Measurements from ENCODE around the gene OPN3. TPM values are rescaled to one million over a fixed set of nuclear protein-coding genes. Genes with fewer than 3 reads are reported as not detected.

Gene OPN3
- total RNA-seq, 4 donors from 2014 or later = 5.3 to 12.4 (median 8.0) TPM

GRCh38 chr1:241647658-241648057 lies 7.5 kb upstream of the OPN3 start:
- Histone ChIP-seq H3K4me1 (no peaks in the 10 kb centered on the region), H3K4me3 (no peak overlapping the region), H3K36me3 (no peaks in the 10 kb centered on the region), H3K9me3 (no peaks in the 10 kb centered on the region), H3K27me3 (peaks cover 0 to 5% (median 0%) of the 10 kb centered on the region in 4 donors), H3K27ac (replicated peaks in 1 of 4) (no peak overlapping the region)
- intact Hi-C loops (cut with DNase I) = loop anchor here (10.0 kb wide), 1 partner anchor 197 kb away; the partner anchor contains the start of gene EXO1
- no peak for DNase-seq (ENCODE audit: extremely low spot score)
- TF ChIP-seq CTCF (IDR thresholded peaks at IDR 0.05) (no peak), POLR2AphosphoS5 (IDR thresholded peaks at IDR 0.05) (no peak)
- 93% methylated on average over 1 of the region's 1 CpG for WGBS

- no peak overlapping the region for H3K27ac ChIP-seq (replicated peaks in 1 of 4)
- H3K4me3 ChIP-seq = no peak overlapping the region
- intact Hi-C loops (cut with DNase I) = loop anchor here (10.0 kb wide), 1 partner anchor 199 kb away; the partner anchor contains the start of gene EXO1
These were observed 6.0 kb upstream of the OPN3 start for GRCh38 chr1:241646201-241646600.

DNA sequence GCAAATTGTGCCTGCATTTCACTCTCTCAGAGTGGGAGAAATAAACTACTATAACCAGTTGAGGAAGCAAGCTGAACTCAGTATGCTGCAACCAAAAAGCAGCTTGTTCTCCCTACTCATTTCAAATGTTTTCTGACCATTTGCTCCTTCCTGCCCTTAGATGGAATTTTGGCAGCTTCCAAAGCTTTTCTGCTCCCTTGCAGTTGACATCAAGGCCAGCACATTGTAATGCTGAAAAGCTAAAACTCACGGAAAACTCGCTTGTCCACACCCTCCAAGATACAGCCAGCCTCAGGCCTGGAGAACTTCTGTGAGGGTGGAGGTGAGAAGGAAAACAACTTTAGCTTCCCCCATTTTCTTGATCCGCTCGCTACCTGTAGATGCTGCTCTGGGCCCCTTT lies 5.0 kb upstream of the OPN3 start:
- no peak overlapping the region for H3K4me3 ChIP-seq
- no peaks in the 10 kb centered on the region for H3K9me3 ChIP-seq
- no peak overlapping the region for H3K27ac ChIP-seq (replicated peaks in 1 of 4)
- TF ChIP-seq CTCF (IDR thresholded peaks at IDR 0.05) = no peak
- no peak for TF ChIP-seq POLR2A (IDR thresholded peaks at IDR 0.05; ENCODE audit: low read depth)
- no peak for TF ChIP-seq POLR2AphosphoS5 (IDR thresholded peaks at IDR 0.05)
- no peak for TF ChIP-seq EP300 (IDR thresholded peaks at IDR 0.05)
- peaks cover 3 to 6% (median 5%) of the 10 kb centered on the region in 4 donors for H3K4me1 ChIP-seq
- peaks cover 0 to 3% (median 0%) of the 10 kb centered on the region in 4 donors for H3K27me3 ChIP-seq
- intact Hi-C loops (cut with DNase I) = loop anchor here (10.0 kb wide), 1 partner anchor 200 kb away; the partner anchor contains the start of gene EXO1
- 61% methylated on average over 4 of the region's 4 CpGs for WGBS
- H3K36me3 ChIP-seq = no peaks in the 10 kb centered on the region
- DNase-seq (ENCODE audit: extremely low spot score) = no peak

More at GRCh38 chr1:241646201-241646600, 6.0 kb upstream of the OPN3 start:
- TF ChIP-seq POLR2AphosphoS5 (IDR thresholded peaks at IDR 0.05) = no peak
- TF ChIP-seq EP300 (IDR thresholded peaks at IDR 0.05) = no peak
- no peak for TF ChIP-seq CTCF (IDR thresholded peaks at IDR 0.05)
- Histone ChIP-seq H3K36me3 (no peaks in the 10 kb centered on the region), H3K9me3 (no peaks in the 10 kb centered on the region), H3K27me3 (peaks cover 0 to 5% (median 0%) of the 10 kb centered on the region in 4 donors), H3K4me1 (no peaks in the 10 kb centered on the region)
- no peak for DNase-seq (ENCODE audit: extremely low spot score)
- WGBS = 85% methylated on average over 7 of the region's 7 CpGs

DNA sequence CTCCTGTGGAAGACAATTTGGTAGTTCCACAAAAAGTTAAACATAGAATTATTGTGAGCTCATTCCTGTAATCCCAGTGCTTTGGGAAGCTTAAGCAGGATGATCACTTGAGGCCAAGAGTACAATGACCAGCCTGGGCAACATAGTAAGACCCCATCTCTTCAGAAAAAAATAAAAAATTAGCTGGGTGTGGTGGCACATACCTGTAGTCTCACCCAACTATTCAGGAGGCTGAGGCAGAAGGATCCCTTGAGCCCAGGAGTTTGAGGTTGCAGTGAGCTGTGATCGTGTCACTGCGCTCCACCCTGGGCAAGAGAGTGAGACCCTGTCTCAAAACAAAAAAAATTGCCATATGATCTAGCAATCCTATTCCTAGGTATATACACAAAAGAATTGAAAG lies 4.1 kb upstream of the OPN3 start:
- DNase-seq (ENCODE audit: extremely low spot score) = no peak
- Histone ChIP-seq H3K36me3 (no peaks in the 10 kb centered on the region), H3K9me3 (no peaks in the 10 kb centered on the region), H3K4me3 (no peak overlapping the region), H3K27ac (replicated peaks in 1 of 4) (no peak overlapping the region), H3K27me3 (no peaks in the 10 kb centered on the region), H3K4me1 (peaks cover 3 to 8% (median 7%) of the 10 kb centered on the region in 4 donors)
- intact Hi-C loops (cut with DNase I) = loop anchor here (5.0 to 10.0 kb wide), 2 partner anchors 127 to 201 kb away; partner anchors contain the start of genes EXO1 and FH
- TF ChIP-seq POLR2A (IDR thresholded peaks at IDR 0.05; ENCODE audit: low read depth) = no peak
- no peak for TF ChIP-seq EP300 (IDR thresholded peaks at IDR 0.05)
- TF ChIP-seq POLR2AphosphoS5 (IDR thresholded peaks at IDR 0.05) = no peak
- TF ChIP-seq CTCF (IDR thresholded peaks at IDR 0.05) = no peak
- WGBS = 93% methylated on average over 2 of the region's 2 CpGs

- no peak for DNase-seq (ENCODE audit: extremely low spot score)
- 95% methylated on average over 1 of the region's 1 CpG for WGBS
- no peaks in the 10 kb centered on the region for H3K9me3 ChIP-seq
- intact Hi-C loops (cut with DNase I) = loop anchor here (5.0 to 10.0 kb wide), 2 partner anchors 125 to 202 kb away; partner anchors contain the start of genes EXO1 and FH
- TF ChIP-seq POLR2AphosphoS5 (IDR thresholded peaks at IDR 0.05) (no peak), EP300 (IDR thresholded peaks at IDR 0.05) (no peak), POLR2A (IDR thresholded peaks at IDR 0.05; ENCODE audit: low read depth) (no peak), CTCF (IDR thresholded peaks at IDR 0.05) (no peak)
- no peak overlapping the region for H3K27ac ChIP-seq (replicated peaks in 1 of 4)
- H3K4me1 ChIP-seq = peaks cover 3 to 24% (median 23%) of the 10 kb centered on the region in 4 donors
- H3K4me3 ChIP-seq = no peak overlapping the region
- no peaks in the 10 kb centered on the region for H3K36me3 ChIP-seq
- H3K27me3 ChIP-seq = no peaks in the 10 kb centered on the region
These were observed 2.4 kb upstream of the OPN3 start for GRCh38 chr1:241642593-241642944.
